Activated CD8-positive, alpha-beta T cell treated with anti-CD3 and anti-CD28 coated beads for 36 hours (primary cell): ENCODE measurements around the gene PDSS2. TPM values are rescaled to one million over a fixed set of nuclear protein-coding genes. Genes with fewer than 3 reads are reported as not detected.

ENCODE experiments used
- ATAC-seq: fragments of 200-7000 bp; cut with Tn5 transposase; one replicate; pipeline ENCODE4 v1.10.0; 2021; ENCODE audit warnings: mild to moderate bottlenecking, moderate library complexity
- CTCF ChIA-PET: fragments of 350-600 bp; sonication (Branson Sonifier 250); formaldehyde crosslinking; loops from one replicate; lab custom pipeline; 2021; ENCODE audit warnings: antibody characterized with exemption; lab: Charles Lee
- POLR2A ChIA-PET: fragments of 350-600 bp; sonication (Branson Sonifier 250); formaldehyde crosslinking; loops from one replicate; lab custom pipeline; 2021; ENCODE audit warnings: antibody characterized with exemption; lab: Charles Lee
- DNase-seq: peaks from one replicate; pipeline ENCODE4 v3.0.0-alpha.2; 2020
- H3K27ac Mint-ChIP-seq: one replicate; pipeline ENCODE4 v1.8.0; 2021; ENCODE audit warnings: mild to moderate bottlenecking, mixed read lengths
- H3K27me3 Mint-ChIP-seq: one replicate; pipeline ENCODE4 v1.8.0; 2021; ENCODE audit warnings: mixed read lengths
- H3K36me3 Mint-ChIP-seq: one replicate; pipeline ENCODE4 v1.8.0; 2021; ENCODE audit warnings: low read depth, mixed read lengths
- H3K4me1 Mint-ChIP-seq: one replicate; pipeline ENCODE4 v1.8.0; 2021; ENCODE audit warnings: low read depth, mixed read lengths
- H3K4me3 Mint-ChIP-seq: one replicate; pipeline ENCODE4 v1.8.0; 2021; ENCODE audit warnings: mild to moderate bottlenecking, moderate library complexity, mixed read lengths
- H3K9me3 Mint-ChIP-seq: one replicate; pipeline ENCODE4 v1.8.0; 2021; ENCODE audit warnings: mixed read lengths
- CTCF ChIP-seq: fragments of 200-600 bp; IDR thresholded peaks from one replicate; pipeline ENCODE4 v1.8.0; 2022; ENCODE audit warnings: antibody characterized with exemption, mild to moderate bottlenecking
- intact Hi-C: fragments of 100-400 bp; cut with micrococcal nuclease; formaldehyde crosslinking; loops from one replicate; pipeline ENCODE4 v1.10.0; 2022
- total RNA-seq, 2 experiments: library from RNA; stranded (reverse); gene quantifications; one replicate each; pipeline ENCODE4 v1.2.3, GENCODE V29; 2021

Gene PDSS2
- total RNA-seq, 2 experiments from 2014 or later, result 13.2 to 14.8 TPM

GRCh38 chr6:107259951-107260350, 199.4 kb downstream of the PDSS2 start:
- Mint-ChIP-seq H3K9me3 (no peaks in the 10 kb centered on the region), H3K4me1 (no peaks in the 10 kb centered on the region), H3K4me3 (no peak overlapping the region), H3K27me3 (no peaks in the 10 kb centered on the region), H3K36me3 (peaks cover 5% of the 10 kb centered on the region), H3K27ac (no peak overlapping the region)
- DNase-seq (no peak), ATAC-seq (no peak)
- no peak for TF ChIP-seq CTCF
- intact Hi-C loops, result no loop called here
- ChIA-PET CTCF (no interaction called here), POLR2A (no interaction called here)

GRCh38 chr6:107248147-107248546, 211.2 kb downstream of the PDSS2 start:
- H3K4me3 Mint-ChIP-seq, result no peak overlapping the region
- H3K27me3 Mint-ChIP-seq, result no peaks in the 10 kb centered on the region
- TF ChIP-seq CTCF, result no peak
- H3K4me1 Mint-ChIP-seq, result no peaks in the 10 kb centered on the region
- ChIA-PET POLR2A (no interaction called here), CTCF (interaction anchor here (0.5 kb wide), 1 partner anchor 237 kb away, joined by 3 read pairs; no protein-coding TSS in a partner anchor)
- intact Hi-C loops, result no loop called here
- no peak for ATAC-seq
- no peak overlapping the region for H3K27ac Mint-ChIP-seq
- DNase-seq, result no peak
- peaks cover 3% of the 10 kb centered on the region for H3K36me3 Mint-ChIP-seq
- no peaks in the 10 kb centered on the region for H3K9me3 Mint-ChIP-seq

- no peaks in the 10 kb centered on the region for H3K4me1 Mint-ChIP-seq
- ChIA-PET CTCF (no interaction called here), POLR2A (no interaction called here)
- no peaks in the 10 kb centered on the region for H3K9me3 Mint-ChIP-seq
- H3K36me3 Mint-ChIP-seq, result peaks cover 3% of the 10 kb centered on the region
- TF ChIP-seq CTCF, result no peak
- no peak overlapping the region for H3K4me3 Mint-ChIP-seq
- H3K27me3 Mint-ChIP-seq, result no peaks in the 10 kb centered on the region
- intact Hi-C loops, result no loop called here
- ATAC-seq (no peak), DNase-seq (no peak)
- no peak overlapping the region for H3K27ac Mint-ChIP-seq
Observed at GRCh38 chr6:107246972-107247615, 212.3 kb downstream of the PDSS2 start.

GRCh38 chr6:107246249-107246971, 213.0 kb downstream of the PDSS2 start:
- Mint-ChIP-seq H3K27ac (no peak overlapping the region), H3K4me1 (no peaks in the 10 kb centered on the region), H3K27me3 (no peaks in the 10 kb centered on the region), H3K36me3 (peaks cover 6% of the 10 kb centered on the region), H3K9me3 (peaks cover 1% of the 10 kb centered on the region), H3K4me3 (no peak overlapping the region)
- TF ChIP-seq CTCF, result no peak
- ChIA-PET CTCF (no interaction called here), POLR2A (no interaction called here)
- DNase-seq (no peak), ATAC-seq (no peak)
- intact Hi-C loops, result no loop called here
